Activated CD8-positive, alpha-beta memory T cell treated with anti-CD3 and anti-CD28 coated beads, Interleukin-2, amount 50 U/mL, for 1 hour (primary cell): ENCODE data around the gene FBXO11.
"Not testable (repeated sequence)": the region's sequence is repeated elsewhere in the genome, so short reads cannot be mapped to it uniquely, and the experiment has no call there.

ENCODE experiments used
- DNase-seq: peaks from one replicate; pipeline ENCODE4 v3.0.0-alpha.2; 2020; ENCODE audit errors: extremely low read depth

The FBXO11 gene

DNA sequence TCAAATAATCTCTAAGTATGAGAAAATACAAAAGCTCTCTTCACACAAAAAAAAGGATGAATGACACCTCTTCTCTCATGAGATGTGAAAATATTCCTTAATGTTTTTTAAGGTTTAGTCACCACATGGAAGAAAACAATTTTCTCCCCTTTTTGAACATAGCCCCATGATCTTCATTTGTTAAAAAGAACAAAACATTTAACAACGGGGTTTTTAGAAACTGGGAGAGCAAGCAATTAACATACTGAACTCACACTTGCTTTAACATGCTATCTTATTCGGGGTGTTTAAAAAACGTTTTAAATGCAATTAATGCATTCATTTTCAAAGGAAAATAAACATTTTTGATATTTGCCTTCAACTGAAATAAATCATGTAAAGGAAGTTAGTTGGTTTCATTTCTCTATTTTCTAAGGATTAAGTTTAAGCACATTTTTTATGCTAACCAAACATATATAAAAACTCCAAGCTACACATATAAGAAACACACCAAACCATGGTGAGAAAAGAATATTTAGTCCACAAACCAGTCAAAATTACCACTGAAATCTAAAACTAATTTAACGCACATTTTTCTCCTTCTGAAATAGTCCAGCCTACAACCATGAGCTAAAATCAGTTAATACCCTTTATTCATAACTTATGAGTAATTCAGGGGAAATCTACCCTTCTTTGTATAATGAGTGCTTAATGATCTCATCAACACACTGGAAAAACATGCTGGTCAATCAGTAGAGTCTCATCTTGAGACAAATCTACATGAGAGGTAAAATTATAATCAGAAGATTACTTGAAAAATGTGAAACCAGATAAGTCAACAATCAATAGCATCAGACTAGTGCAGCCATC is 8.2 kb downstream of the FBXO11 start:
- DNase-seq = no peak

DNA sequence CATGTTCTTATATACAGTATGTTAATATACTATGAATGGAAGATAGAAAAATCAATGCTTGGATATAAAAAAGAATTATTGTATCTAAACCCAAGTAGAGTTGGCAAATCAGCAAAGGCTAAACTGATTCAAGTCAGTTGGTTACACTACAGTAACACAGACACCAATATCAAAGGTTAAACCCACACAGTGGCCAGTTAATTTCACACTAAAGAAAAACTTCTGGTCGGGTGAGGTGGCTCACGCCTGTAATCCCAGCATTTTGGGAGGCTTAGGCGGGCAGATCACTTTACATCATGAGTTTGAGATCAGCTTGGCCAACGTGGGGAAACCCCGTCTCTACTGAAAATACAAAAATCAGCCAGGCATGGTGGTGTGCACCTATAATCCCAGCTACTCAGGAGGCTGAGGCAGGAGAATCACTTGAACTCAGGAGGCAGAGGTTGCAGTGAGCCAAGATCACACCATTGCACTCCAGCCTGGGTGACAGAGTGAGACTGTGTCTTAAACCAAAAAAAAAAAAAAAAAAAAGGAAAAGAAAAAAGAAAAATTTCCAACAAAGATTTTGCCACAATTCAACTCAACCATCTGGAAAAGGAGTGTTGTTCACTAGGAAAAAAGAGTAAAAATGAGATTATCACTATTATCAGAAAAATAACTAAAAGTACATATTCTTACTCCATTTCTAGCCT is 9.0 kb downstream of the FBXO11 start:
- not testable (repeated sequence) for DNase-seq

DNA sequence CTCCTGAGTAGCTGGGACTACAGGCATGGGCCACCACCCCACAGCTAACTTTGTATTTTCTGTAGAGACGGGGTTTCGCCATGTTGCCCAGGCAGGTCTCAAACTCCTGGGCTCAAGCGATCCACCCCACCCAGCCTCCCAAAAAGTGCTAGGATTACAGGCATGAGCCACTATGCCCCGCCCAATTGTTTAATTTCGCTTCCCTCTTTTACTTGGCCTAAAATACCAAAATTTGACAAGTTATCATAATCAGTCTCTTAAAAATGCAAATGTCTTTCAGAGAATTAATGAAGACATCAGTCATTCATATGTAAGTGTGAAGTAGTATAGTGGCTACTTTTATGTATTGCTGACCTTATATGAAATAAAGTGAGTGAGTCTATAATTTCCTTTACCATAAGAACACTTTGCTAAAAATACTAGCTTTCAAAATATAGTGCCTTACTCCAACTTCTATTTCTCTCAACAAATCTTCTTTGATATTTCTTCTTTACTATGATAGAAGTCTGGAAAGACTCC is 9.8 kb downstream of the FBXO11 start:
- no peak for DNase-seq

DNA sequence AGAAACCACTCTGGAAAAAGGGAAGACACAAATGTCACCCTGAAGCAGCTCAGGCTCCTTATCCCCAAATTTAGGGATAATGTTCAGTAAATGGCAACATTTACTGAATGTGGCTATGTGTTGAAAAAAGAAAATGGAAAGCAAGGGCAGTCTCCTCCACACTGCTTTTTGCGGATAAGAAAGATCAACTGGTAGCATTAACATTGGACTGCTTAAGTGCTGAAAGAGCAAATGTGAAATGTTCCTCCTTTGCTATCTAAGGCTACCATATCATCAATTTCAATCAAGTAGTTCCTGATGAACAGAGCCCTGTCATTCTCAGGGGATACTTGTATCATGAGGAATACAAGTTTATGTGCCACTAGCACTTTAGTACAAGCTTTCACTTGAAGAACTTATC is 12.5 kb downstream of the FBXO11 start:
- DNase-seq = no peak

DNA sequence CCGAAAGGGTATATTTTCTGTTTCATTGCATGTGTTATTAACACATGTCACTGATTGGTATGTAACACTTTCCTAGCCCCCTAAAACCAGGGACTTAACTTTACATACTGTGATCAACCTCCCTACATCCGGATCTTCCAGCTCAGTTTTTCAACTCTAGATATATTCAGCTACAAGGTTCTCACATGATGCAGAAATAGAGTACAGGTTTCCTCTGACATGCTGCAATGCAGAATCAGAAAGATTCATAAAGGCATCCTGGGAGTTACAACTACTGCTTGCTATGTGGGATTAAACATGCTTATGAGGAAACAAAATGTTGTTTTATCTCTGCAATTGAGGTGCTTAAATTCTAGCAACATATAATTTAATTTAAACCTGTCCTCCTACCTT is 14.0 kb downstream of the FBXO11 start:
- DNase-seq = no peak

DNA sequence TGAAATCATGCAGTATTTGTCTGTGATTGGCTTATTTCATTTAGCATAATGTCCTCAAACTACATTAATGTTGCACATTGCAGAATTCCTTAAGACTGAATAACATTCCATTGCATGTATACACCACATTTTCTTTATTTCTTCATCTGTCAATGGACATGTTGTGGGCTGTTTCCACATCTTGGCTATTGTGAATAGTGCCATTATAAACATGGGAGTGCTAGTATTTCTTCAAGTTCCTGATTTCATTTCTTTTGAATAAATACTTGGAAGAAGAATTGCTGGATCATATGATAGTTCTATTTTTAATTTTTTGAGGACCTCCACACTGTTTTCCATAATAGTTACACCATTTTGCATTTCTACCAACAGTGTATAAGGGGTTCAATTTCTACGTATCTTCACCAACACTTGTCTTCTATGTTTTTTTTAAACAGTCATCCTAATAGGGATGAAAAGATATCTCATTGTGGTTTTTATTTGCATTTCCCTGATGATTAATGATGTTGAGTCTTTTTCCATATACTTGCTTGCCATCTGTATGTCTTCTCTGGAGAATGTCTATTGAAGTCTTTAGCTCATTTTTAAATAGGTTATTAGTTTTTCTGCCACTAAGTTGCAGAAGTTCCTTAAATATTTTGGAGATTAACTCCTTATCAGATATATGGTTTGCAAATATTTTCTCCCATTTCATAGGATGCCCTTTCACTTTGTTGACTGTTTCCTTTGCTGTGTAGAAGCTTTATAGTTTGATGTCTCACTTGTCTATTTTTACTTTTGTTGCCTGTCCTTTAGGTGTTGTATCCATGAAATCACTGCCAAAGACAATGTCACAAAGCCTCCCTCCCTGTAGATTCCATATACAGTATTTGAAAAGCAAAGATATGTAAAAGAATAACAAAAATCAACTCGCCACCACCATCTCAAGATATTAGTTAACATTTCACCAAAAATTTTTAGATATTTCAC is 14.6 kb downstream of the FBXO11 start:
- no peak for DNase-seq

DNA sequence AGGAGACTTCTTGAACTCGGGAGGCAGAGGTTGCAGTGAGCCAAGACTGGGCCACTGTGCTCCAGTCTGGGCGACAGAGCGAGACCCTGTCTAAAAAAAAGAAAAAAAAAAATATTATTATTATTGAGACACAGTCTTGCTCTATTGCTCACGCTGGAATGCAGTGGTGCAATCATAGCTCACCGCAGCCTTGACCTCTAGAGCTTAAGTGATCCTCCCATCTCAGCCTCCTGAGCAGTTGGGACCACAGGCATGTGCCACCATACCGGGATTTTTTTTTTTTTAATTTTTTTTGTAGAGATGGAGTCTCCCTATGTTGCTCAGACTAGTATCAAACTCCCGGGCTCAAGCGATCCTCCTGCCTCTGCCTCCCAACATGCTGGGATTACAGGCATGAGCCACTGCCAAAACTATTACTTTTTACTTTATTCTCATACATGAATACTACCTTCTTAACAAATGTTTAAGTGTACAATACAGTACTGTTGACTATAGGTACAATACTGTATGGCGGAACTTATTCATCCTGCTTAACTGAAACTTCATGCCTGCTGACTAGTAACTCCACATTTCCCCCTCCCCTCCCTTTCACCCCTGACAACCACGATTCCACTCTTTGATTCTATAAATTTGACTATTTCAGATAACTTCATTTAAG is 15.5 kb downstream of the FBXO11 start:
- DNase-seq = no peak

DNA sequence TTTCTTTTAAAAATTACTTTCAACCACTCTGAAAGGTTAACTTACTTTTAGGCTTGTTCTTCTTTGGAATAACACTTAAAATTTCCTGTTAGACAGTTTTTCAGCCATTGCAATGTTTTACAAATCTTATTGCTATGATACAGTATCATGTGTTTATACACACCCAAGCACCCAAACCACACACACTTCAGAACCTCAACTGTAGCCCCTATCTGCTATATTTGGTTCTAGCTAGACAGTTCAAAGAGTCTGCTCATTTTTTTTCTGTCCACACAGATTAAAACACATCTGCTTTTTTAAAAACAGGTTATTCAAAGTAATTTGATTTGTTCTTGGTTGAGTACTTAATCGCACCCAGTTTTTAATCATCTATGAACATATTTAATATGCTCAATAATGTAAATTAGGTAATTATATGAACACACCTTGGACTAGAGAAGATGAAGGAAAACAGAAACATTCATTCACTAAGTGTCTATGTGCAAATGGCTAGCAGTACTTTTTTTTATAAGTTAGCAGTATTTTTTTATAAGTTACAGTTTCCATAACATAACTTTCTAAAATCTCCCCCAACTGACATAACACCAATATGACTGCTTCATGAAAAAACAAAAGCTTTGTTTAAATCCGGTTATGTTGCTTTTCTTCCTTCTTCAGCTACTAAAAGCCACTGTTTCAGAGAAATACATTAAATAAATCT is 17.6 kb downstream of the FBXO11 start:
- DNase-seq = no peak

DNA sequence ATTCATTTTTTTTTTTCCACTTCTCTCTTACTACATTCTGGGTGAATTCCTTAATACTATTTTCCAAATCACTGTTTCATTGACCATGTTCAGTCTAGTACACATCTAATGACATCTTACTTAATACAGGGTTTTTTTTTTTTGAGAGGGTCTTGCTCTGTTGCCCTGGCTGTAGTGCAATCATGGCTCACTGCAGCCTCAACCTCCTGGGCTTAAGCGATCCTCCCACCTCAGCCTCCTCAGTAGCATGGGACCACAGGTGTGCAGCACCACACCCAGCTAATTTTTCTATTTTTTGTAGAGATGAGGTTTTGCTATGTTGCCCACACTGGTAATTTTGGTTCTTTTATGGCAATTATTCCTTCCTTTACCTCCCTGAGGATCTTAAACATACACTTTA is 29.4 kb downstream of the FBXO11 start:
- DNase-seq = no peak

DNA sequence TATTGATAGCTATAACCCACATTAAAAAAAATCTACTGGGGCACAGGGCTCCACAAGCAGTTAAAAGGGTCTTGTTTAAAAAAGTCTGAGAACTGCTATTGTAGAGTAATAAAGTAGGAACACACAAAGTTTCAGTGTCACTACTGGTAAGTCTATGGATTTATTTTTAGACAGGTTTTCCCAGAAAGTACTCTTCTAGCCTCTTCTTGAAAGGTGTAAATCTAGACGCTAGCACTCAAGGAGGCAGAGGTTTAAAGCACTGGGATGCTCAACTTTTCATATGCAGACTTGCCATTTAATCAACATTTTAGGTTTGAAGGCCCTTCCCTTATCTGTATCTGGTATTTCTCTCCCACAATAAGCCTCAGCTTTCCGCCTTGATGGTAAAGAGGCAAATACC is 33.4 kb downstream of the FBXO11 start:
- DNase-seq = no peak

DNA sequence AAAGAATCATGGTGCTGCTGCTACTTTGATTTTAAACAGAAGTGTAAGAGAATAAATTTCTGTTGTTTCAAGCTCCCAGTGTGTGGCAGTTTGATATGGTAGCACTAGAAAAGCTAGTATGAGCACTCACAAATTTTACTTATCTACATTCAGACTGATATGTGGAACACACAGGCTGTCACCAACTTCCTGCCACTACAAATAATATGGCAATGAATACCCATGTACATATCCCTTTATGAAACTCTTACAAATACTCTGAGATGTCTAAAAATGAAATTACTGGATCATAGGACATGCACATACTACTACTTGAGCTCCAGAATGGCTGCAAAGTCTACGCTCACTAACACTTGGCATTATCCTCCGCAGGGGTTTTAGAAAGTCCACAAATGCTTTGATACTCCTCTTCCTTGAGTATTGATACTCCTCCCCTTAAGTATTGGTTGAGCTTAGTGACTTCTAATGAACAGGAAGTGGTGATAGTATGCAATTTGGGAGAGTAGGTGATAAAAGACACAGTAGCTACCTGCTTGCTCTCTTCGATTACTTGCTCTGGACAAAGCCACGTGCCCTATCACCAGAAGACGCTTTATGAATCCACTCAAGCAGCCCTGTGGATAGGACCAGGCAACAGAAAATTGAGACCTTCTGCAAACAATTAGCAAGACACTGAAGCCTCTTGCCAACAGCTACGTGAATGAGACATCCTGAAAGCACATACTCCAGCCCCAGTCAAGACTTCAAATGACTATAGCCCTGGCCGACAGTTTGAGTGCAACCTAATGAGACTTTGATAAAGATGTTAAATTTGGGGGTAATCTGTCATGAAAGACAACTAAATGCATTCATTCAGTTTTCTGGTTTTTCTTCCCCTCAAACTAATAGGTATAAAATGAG is 35.4 kb downstream of the FBXO11 start:
- no peak for DNase-seq

DNA sequence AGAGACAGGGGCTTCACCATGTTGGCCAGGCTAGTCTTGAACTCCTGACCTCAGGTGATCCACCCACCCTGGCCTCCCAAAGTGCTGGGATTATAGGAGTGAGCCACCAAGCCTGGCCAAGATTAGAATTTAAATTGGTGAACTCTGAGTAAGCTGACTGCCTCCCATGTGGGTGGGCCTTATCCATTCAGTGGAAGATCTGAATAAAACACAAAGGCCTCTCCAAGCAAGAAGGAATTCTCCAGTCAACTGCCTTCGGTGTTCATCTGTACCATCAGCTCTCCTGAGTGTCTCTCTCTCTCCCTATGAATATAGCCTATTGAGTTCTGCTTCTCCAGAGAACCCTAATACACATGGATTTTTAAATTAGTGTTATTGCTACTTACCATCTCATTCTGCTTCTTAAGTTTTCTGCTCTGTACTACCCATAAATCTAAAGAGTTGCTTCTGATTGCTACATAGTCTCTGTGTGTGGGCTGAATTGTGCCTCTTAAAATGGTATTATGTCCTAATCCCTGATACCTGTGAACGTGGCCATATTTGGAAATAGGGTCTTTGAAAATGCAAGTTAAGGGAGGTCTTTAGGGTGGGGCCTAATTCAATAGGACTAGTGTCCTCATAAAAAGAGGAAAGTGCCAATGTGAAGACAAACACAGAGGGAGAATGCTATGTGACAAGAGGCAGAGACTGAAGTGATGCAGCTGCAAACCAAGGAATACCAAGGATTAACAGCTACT is 36.3 kb downstream of the FBXO11 start:
- DNase-seq = no peak

DNA sequence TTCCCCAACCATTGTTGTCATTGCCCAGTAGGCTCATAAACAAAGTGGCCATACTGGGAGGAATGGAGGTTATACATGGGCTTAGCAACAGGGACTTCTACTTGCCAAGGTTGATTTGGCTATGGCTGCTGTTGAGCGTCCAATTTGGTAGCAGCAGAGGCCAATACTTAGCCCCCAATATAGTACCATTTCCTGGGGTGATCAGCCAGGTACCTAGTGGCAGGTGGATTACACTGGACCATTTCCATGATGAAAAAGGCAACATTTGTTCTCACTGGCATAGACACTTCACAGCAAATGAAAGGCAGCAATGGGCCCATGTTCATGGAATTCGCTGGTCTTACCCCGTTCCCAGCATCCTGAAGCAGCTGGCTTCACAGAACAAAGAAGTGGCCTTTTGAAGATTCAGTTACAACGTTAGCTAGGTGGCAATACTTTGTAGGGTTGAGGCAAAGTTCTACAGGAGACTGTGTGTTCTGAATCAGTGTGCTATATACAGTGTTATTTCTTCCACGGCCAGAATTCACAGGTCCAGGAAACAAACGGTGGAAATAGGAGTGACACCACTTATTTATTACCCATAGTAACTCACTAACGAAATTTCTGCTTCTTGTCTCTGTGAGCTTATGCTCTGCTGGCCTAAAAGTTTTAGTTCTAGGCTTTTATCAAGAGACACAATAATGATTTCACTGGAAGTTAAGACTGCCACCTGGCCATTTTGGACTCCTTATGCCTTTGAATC is 37.5 kb downstream of the FBXO11 start:
- DNase-seq = no peak

DNA sequence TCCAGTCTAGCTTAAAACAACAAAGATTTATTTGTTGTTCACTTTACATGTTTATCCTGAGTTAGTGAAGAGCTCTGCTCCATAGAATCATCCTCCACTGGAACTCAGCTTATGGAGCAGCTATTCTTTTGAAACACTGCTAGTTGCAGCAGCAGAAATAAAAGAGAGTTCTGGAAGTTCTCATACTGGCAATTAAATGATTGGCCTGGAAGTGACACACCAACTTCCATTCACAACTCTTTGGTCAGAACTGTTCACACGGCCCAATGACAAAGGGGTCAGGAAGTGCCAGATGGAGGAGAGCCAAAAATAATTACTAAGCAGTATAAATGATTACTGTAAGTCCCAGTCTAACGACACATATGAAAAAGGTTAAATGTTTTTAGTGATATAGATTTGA is 39.1 kb downstream of the FBXO11 start:
- DNase-seq = no peak

DNA sequence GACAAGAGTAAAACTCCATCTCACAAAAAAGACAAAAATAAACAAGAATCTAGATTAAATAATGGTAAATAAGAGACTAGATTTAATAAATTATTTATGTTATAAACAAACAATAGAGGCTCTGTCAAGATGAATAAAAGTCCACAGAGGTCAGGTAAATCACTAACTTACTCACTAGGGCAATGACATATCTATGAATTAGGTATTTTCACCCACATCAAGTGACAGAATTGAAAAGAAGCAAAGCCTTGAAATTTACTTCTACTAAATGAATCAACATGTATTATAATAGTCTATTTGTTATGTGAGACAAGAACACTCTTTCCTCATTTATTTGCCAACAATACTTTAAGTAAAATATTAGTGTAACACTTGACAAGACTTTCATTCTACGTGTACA is 41.7 kb downstream of the FBXO11 start:
- DNase-seq = no peak

DNA sequence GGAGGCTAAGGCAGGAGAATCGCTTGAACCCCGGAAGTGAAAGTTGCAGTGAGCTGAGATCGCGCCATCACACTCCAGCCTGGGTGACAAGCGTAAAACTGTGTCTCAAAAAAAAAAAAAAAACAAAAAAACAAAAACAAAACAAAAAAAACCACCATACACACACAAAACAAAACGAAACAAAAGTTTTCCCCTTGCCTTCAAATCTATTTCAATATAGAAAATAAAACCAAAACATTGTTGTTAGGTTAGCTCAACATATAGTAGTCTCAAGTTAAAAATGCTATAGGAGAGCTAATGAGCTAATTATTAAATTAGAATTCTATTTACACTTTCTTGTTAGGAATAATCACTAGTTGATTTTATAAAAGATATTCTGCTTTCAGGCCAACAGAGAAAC is 43.3 kb downstream of the FBXO11 start:
- no peak for DNase-seq

DNA sequence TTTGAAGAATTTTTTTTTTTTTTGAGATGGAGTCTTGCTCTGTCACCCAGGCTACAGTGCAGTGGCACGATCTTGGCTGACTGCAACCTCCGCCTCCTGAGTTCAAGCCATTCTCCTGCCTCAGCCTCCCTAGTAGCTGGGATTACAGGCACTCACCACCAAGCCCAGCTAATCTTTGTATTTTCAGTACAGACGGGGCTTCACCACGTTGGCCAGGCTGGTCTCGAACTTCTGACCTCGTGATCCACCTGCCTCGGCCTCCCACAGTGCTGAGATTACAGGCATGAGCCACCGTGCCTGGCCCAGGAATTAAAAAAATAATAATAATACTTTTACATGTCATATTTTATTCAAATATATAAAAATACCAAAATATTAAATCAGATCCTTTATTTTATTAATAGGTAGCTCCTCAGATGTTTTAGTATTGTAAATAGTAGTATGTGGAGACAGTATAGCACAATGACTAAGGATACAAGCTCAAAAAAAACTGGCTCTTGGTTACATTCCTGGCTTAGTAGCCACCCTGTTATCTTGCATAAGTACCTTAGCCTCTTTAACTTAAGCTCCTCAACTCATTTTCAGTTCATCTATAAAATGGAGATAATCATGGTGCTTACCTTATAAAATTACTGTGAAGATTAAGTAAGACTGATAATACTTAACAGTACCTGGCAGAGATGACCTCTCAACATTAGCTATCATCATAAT is 53.1 kb downstream of the FBXO11 start:
- DNase-seq = not testable (repeated sequence)

DNA sequence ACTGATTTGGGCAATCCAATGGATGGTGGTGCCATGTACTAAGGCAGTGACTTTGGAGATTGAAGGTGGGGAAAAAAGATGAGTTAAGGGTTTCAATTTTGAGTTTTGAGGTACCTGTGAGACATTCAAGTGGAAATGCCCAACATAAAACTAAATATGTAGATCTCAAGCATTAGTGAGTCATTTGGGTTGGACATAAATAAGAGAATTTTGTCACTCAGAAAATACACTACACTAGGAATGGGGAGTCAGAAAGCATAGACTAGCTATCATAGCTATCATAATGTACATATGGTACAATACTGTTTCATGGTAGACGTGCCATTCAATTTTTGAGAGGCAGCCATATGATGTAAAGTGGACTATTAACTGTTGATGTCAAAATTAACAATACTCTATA is 56.1 kb downstream of the FBXO11 start:
- DNase-seq = no peak
